HG02759 (cell line): Measurements from ENCODE around the gene DMD.
"Not testable (repeated sequence)": the region's sequence is repeated elsewhere in the genome, so short reads cannot be mapped to it uniquely, and the experiment has no call there.

Experiments used
- ATAC-seq: cut with Tn5 transposase; IDR thresholded peaks from one replicate; pipeline ENCODE4 v1.9.1; 2021; ENCODE audit warnings: mild to moderate bottlenecking, moderate library complexity; ENCODE audit not compliant: unreplicated experiment

Gene DMD

DNA sequence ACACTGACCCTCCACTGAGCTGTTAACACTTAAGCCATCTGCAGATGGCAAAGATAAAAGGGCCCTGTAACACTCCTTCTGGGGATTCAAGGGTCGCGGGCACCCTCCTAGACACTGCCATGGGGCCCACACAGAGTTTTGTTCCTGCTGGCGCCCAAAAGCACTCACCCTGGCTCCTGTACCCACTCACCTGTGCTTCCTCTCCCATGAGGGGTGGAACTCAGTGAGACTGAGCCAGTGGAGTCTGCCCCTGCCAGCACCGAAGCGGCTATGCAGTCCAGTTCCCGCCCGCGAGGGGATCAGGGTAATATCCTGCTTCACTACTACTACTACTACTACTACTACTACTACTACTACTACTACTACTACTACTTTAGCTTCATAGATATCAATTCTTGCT is 1827.4 kb downstream of the DMD start:
- ATAC-seq, result no peak

DNA sequence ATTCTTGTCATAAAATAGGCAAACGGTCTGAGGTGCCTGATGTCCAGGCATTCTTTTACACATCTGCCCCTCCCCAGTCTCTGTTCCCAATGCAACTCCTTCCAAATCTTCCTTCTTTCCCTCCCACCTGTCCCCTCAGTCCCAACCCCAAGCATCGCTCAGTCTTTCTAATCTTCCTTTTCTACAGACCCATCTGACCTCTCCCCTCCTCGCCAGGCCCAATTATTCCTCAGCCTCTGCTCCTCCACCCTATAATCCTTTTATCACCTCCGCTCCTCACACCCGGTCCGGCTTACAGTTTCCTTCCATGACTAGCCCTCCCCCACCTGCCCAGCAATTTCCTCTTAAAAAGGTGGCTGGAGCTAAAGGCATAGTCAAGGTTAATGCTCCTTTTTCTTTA is 1832.4 kb downstream of the DMD start:
- not testable (repeated sequence) for ATAC-seq

DNA sequence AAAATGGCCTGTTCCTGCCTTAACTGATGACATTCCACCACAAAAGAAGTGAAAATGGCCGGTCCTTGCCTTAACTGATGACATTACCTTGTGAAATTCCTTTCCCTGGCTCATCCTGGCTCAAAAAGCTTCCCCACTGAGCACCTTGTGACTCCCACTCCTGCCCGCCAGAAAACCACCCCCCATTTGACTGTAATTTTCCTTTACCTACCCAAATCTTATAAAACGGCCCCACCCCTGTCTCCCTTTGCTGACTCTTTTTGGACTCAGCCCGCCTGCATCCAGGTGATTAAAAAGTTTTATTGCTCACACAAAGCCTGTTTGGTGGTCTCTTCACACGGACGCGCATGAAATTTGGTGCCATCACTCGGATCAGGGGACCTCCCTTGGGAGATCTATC is 1833.5 kb downstream of the DMD start:
- ATAC-seq, result not testable (repeated sequence)

DNA sequence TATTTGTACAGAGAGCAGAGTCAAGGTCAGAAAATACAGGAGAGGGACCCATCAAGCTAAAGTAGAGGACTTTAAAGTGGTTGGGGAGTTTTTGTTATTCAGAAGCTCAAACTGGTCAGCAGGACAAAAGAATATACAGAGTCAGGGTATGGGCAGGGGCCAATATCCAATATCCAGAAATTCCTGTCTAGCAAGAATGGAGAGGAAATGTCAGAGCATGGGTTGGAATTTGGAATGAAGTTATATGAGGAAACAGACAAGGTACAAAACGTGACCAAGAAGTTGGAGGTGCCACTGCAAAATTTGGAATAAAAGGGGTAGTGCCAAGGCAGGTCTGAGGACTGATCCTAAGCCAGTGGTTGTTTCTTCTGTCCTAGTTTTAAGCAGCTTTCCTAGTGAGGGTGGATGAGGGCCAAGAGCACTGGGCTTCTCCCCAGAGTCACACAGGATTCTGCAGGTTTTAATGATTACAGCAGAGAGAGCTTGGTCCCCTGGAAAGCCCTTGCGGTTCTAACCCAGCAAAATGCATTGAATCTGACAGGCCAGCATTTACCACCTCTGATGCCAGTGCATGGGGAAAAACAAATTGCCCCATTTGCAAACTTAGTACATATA is 1834.8 kb downstream of the DMD start:
- no peak for ATAC-seq

DNA sequence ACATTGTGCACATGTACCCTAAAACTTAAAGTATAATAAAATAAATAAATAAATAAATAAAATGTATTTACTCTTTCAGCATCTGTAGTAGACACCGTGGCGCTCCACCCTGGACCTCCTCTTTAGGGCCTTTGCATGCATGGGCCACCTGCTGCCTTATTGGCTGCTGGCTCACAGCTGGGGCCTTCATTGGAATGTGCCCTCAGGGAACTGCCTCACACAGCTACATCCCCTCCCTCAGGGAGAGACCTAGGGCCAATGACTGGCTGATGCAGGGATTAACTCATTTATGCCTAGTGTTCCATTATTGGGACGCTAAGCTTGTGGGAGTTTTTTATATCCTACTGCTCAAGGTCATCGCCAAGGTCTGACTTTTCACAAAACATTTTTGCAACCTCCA is 1836.6 kb downstream of the DMD start:
- ATAC-seq, result no peak

DNA sequence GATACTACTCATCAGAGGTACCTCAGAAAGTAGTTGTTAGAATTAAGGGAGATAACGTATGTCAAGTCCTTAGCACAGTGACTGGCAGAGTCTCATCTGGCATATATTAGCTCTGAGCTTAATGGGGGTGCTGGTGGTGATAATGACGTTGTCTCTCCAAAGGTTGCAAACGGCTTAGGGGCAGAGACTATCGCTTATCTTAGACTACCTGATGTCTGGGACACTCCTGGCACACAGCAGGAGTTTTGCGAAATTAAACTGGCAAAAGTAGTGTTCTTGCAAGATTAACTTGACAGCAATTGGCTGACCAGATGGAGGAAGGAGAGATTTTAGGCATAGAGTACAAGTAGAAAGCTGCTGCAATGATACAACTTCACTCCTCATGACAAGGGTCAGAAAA is 1839.4 kb downstream of the DMD start:
- ATAC-seq, result no peak

DNA sequence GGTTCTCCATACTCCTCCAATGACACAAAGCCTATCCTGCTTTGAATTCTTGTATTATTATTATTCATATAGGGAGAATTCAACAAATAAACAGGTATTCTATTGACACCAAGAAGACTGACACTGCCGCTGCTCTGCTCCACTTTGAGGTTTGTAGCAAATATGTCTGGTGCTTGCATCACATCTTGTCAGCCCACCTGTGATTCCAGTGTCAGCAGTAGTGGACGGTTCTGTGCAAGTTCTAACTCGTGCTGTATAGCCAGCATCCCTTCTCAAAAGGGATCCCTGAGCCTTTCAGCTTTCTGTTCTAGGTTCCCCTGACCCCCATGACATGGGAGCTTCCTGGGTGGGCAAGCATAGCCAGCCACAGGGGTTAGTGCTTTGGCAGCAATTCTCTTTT is 1843.5 kb downstream of the DMD start:
- no peak for ATAC-seq

DNA sequence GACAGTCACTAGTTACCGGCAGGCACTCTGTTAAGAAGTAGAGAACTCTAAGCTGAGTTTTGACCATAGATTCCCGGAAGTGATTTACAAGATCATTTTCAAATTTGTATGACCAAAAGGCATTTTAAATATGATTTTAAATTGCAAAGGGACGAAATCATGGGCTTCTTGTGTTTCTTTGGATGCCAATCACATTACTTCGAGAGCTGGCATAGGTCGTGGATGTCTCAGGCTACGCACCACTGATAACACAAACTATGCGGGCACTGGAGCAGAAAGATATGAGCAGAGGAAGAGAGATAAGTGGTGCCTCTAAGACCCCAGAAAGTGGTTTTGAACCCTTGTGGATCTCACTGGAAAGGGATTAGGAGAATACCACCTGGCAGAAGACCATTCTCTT is 1845.3 kb downstream of the DMD start:
- ATAC-seq, result no peak

DNA sequence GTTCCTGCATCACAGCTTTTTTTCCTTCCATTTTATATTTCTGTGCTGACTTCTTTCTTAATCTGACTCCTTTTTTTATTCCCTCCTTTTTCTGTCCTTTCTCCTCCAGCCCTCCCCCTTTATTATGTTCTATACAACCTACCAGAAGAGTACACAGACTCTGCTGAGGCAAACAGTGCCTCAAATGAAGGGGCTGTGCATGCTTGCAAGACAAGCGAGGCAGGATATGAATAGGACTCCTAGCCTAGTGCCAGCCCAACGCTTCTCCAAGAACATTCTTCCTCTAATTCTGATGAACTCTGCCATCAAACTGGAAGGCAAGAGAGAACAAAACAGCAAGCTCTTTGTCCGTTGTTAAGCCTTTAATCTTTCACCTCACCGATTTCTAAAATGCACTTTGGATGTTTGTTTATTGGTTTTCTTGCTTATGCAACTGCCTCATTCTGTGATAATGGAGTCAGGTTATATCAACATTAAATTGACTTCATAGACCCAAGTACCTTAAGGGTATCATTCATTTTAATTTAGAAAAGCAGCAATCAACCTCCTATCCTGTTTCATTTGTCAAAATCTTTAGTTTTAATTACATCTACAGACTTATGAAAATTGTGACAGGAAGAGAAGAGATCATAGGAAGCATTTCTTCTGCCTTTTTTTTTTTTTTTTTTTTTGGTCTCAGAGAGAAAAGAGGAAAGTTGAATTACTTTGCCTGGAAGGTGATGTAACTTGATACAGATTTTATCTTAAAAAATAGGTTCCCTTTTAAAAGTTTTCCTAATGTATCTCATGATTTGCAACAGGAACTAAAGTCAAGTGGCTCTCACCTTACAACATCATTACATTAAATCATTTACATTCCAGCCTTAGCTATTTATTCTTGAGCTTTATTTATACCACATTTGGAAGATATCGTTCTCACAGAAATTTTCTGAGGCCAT is 1854.8 kb downstream of the DMD start:
- no peak for ATAC-seq

DNA sequence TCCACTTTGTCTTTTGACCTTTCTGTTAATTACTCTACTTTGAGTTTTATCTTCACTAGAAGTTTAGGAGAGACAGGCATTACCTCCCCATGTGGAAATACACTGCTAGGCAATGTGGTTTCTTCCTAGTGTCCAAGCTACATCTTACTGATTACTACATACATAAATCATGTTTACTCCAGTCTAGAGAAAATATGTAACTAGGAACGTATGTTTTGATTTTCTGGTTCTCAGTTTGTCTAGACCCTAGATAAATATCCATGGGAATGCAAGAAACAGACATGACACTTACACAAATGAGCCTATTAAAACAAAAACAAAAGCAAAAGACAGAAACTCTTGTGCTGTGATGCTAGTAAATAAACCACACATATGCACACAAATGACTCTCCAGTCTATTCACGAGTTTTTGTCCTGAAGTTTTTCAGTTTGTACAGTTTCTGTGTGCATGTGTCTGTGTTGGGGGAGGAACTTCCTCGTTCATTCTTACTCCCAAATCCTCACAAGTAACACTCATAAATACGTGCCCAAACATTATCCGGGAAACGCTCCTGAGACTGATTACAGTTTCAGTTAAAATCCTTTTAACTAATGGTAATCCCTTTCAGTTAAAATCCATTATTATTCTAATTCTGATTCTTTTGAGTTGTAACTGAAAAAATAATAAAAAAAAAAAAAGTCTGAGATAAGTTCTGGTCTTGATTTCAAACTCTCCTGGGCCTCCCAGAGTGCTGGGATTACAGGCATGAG is 1856.0 kb downstream of the DMD start:
- no peak for ATAC-seq

DNA sequence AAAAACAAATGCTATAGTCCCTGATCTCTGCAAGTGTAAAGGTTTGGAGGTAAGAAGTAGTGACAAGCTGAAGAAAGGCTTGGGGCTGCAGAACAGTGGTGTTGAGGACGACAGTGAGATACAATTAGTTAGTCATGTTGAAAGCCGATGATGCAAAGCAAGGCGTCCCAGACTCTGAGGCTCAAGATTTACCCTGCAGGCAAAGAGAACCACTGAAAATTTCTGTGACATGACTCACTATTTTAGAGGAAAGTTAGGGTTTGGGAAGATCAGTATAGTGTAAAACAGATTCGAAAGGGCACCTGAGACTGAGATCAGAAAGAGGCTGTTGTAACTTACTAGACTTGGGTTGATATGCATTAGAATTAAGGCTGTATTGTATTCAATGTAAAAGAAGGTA is 1858.3 kb downstream of the DMD start:
- no peak for ATAC-seq

DNA sequence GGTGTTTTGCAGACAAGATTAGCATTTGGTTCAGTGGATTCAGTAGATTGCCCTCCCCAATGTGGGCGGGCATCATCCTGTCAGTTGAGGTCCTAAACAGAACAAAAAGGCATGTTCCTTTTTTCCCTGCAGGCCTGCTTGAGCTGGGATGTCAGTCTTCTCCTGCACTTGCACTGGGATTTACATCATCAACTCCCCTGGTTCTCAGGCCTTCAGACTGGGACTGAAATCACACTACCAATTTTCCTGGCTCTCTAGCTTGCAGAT is 1860.6 kb downstream of the DMD start:
- ATAC-seq, result no peak

DNA sequence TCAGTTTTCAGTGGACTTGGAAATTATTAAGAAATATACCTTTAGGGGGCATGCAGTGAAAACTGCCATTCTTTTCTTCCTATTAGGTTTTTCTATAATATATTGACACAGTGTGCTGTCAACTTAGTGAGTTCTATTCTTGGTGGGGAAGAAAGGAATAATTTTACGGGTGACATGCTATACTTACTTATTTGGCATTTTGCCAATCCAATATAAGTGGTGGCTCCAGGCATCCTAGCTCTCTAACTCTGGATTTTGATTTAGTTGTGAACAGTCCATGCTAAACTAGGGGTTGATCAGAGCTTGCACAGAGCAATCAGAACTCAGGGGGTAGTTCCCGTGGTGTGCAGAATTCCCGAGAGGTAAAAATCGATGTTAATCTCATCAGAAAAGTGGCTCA is 1861.8 kb downstream of the DMD start:
- ATAC-seq, result no peak

DNA sequence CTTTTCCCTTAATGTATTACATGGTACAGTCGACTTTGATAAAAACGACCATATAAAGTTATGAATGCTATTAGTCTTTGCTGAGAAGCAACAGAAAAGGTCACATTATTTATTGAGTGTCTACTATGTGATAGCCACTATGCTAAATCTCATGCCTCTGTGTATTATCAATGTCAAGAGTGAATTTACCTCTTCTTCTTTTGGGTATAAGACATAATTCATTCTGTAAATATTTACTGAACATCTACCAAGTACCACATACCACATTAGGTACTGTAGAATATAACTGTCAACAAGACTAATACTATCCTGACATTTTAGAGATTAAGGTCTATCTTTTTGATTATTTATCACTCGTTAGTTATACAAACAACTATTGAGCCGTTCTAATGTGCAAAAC is 1870.8 kb downstream of the DMD start:
- ATAC-seq, result no peak

DNA sequence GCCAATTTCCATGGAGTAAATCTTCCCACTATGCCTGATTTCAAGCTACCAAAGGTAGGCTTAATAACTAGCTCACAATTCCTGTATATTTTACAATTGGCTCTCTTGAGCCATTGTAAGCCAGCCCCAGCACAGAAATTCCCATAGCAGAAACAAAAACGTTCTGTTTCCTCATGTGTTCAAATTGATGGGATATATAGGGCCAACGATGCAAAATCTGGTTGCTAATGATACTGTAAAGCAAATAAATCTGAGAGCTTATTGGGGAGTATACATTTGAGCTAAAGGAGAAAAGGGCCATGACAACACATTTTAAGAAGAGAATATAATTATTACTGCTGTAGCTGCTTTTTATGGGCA is 1872.4 kb downstream of the DMD start:
- no peak for ATAC-seq

DNA sequence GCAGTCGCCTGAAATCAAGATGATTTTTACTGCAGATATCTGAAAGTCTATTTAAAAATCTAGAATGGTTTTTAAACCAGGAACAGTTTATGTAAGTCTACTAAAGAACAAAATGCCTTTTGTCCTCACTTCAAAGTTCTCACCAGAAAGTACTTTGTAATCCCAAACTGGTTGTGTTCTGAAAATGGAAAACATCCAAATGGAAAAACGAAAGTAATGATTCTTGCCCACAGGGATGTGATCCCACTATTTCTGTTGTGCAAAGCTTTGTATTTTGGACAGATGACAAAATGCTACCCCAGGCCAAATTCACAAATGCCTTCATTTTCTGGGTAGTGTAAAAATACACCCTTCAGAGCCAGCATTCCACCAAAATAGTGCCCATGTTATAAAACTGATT is 1874.0 kb downstream of the DMD start:
- no peak for ATAC-seq

DNA sequence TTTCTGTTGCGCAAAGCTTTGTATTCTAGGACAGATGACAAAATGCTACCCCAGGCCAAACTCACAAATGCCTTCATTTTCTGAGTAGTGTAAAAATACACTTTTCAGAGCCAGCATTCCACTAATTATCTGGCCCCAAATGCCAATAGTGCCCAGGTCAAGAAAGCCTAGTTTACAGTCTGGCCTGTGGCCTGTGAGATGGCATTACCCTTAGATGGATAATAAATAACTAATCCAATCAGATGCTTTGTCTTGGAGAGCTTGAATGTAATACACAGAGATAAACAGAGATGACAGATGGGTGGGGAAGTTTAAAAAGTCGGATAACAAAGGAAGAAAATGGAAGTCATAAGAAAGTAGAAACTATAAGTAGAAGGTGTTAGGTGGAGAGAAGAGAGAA is 1874.9 kb downstream of the DMD start:
- ATAC-seq, result no peak

DNA sequence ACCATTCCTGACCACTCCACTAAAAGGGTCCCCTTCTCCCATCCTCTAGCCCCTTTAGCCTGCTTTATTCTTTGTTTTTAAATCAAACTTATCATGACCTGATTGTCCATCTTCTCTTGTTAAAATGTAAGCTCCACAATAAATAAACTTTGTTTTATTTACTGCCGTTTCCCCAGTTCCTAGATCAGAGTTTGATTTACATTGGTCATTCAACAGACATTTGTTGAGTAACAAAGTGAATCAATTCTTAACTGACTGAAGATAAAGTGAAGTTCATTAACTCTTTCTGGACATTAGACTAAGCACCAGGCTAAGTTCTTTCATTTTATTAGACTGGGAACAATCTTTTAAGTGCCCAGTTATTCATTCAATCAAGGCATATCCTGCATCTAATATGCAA is 1876.4 kb downstream of the DMD start:
- no peak for ATAC-seq

DNA sequence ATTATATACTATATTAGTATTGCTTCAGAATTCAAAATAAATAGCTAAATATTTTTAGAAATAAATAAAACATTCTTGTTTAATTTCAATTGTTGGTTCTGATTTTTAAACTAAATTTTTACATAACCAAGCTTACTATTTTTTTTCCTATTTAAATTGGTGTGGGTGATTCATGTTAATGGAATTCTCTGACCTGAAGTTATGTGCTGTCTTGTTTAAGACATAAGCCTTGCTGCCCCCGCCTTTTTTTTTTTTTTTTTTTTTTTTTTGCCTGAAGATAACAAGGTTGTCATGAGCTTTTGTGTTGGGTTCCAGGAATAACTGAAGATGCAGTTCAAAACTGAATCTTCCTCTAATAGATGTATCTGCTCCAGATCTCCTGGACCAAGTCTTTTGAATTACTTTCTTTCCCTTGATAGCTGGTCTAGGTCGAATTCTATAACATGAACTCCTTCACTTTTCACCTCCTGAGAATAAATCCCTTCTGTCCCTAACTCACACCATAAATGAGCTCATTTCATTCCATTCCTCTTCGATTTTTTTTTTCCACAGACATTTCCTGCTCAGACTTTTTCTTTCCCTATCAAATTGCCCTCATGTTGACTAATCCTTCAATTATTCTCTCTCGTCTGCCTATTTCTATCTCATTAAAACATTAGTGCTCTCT is 1878.1 kb downstream of the DMD start:
- no peak for ATAC-seq

DNA sequence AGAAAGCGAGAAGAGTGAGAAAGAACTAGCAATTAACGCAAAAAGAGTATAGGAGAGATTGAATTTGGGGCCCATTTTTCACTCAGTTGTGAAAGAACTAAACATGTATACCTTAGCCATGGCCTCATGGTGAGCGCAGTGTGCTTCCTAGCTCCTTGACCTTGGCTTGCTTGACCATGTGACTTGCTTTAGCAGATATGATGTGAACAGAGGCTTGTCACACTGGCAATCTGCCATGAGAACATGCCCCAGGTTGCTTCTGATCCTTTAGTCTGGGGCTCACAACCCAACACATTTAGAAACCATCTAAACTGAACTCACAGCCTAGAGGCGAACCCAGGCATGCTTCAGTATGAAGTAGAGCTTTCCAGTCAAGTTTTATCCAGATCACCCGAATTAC is 1879.4 kb downstream of the DMD start:
- no peak for ATAC-seq

DNA sequence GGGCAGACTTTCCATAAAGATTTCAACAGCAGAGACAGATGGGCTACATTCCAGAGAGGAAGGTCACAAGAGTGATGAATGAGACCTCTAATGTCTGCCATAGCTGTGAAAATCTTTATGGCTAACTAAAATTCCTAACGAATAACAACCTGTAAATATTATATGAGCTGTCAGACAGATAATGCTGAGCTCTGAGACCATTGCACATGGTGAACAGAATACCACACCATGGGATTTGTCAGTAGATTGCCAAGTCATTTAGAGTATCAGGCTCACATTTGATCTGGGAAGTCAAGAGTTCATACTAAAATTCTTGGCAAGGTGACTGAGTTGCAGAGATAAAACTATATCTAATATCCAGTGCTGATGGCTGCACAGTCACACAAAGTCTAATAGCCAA is 1880.3 kb downstream of the DMD start:
- no peak for ATAC-seq

DNA sequence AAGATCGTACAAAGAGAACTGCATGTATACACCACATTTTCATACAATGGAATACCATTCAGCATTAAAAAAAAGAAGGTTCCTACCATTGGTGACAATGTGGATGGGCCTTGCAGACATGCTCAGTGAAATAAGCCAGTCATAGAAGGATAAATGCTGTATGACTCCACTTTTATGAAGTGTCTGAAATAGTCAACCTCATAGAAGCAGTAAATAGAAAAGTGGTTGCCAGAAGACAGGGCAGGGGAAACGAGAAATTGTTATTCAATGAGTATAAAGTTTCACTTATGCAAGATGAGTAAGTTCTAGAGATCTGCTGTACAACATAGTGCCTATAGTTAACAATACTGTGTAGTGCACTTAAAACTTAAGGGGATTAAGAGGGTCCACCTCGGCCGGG is 1882.1 kb downstream of the DMD start:
- ATAC-seq, result no peak
